Adrenal gland (tissue), 12 donors: ENCODE measurements around the gene NDUFA8. TPM values are rescaled to one million over a fixed set of nuclear protein-coding genes. Genes with fewer than 3 reads are reported as not detected.

Experiments
- DNase-seq, 7 donors: peaks; one replicate each; pipeline ENCODE4 v3.0.0-alpha.2; 2019 to 2020
- H3K27ac ChIP-seq, 5 donors: fragments of 200-600 bp; sonication (generic) in 4 of 5; 1 replicate in 3 of 5; 2 replicates in 2 of 5; pipeline versions ENCODE4 v1.5.1 to v1.8.0; 2016 to 2020; ENCODE audit warnings: mild to moderate bottlenecking in 1 of 5
- H3K27me3 ChIP-seq: fragments of 200-600 bp; 2 replicates; pipeline ENCODE4 v1.8.0; 2021
- H3K36me3 ChIP-seq, 2 donors: fragments of 200-600 bp; replicated peaks in 1 of 2; 1 replicate in 1 of 2; 2 replicates in 1 of 2; pipeline versions ENCODE4 v1.5.1 to v1.8.0; 2018 to 2022
- H3K4me1 ChIP-seq, 2 donors: fragments of 200-600 bp; replicated peaks in 1 of 2; 1 replicate in 1 of 2; 2 replicates in 1 of 2; pipeline versions ENCODE4 v1.5.1 to v1.8.0; 2018 to 2021
- H3K4me3 ChIP-seq, 4 donors: fragments of 200-600 bp; sonication (generic) in 3 of 4; one replicate each; pipeline ENCODE4 v1.5.1; 2016 to 2018
- H3K9me3 ChIP-seq, 3 donors: fragments of 200-600 bp; sonication (generic) in 1 of 3; replicated peaks in 1 of 3; 1 replicate in 2 of 3; 2 replicates in 1 of 3; pipeline versions ENCODE4 v1.5.1 to v1.8.0; 2016 to 2021
- POLR2A ChIP-seq, 2 donors: fragments of 450-650 bp; IDR thresholded peaks; one replicate each; pipeline ENCODE4 v1.6.1; 2017; ENCODE audit warnings: antibody characterized with exemption in 2 of 2, mild to moderate bottlenecking in 2 of 2, moderate library complexity in 1 of 2
- WGBS, 4 donors: extraction: QIAGEN DNeasy Blood & Tissue Kit in 2 of 4; methylation state at CpG; one replicate each; pipeline versions ENCODE4 v1.1.5 to v1.1.7; 2013 to 2017; 5-methylcytosine and 5-hydroxymethylcytosine counted together
- intact Hi-C, 2 donors: fragments of 100-400 bp; cut with DNase I; formaldehyde crosslinking; loops; one replicate each; pipeline versions ENCODE4 v1.14.1 to v1.15.0; 2022 to 2023
- microRNA-seq, 3 donors: library from miRNA; unstranded; fragments of <30 nt; microRNA quantifications; one replicate each; pipeline ENCODE4, GENCODE V29; 2017 to 2020
- polyA plus RNA-seq, 3 donors: library from polyadenylated mRNA; stranded (reverse); fragments of 200-250 nt in 2 of 3; fragments of 350-450 nt in 1 of 3; fragmentation: Illumina TruSeq in 1 of 3; extraction: RNeasy Lipid Tissue Mini Kit (QIAGEN cat#74804) in 1 of 3; gene quantifications; one replicate each; pipeline ENCODE4 v1.2.3, GENCODE V29; 2013 to 2014
- small RNA-seq, 2 donors: library from RNA; depleted of rRNA; stranded (forward); fragments of <200 nt; gene quantifications; one replicate each; pipeline ENCODE3, GENCODE V24; 2016
- total RNA-seq, 9 donors: library from RNA; depleted of rRNA in 4 of 9; stranded (reverse); fragments of >200 nt in 4 of 9; fragments of 120-200 nt in 1 of 9; fragmentation: NEBNext Ultra II Directional in 1 of 9; extraction: Animal tissue kit (Norgen Biotek cat#: 25700) in 1 of 9; gene quantifications; one replicate each; pipeline versions ENCODE4 v1.1.0 to v1.2.4, GENCODE V29; 2013 to 2023
- TF ChIP-seq, protein P1 (sequence below), 6 experiments: fragments of 450-650 bp in 4 of 6; fragments of 200-600 bp in 2 of 6; sonication (generic) in 1 of 6; IDR thresholded peaks; 1 replicate in 5 of 6; 2 replicates in 1 of 6; pipeline versions ENCODE4 v1.5.1 to v1.8.0; 2016 to 2021; ENCODE audit warnings: antibody characterized with exemption in 6 of 6, mild to moderate bottlenecking in 2 of 6, moderate library complexity in 1 of 6
- donor health status: healthy with polysubstance abuse.
- donor health status: Bipolar disorder and iron deficiency.
- donor health status: DM: yes; HTN: yes; CAD: no.
- donor health status: DM: no; HTN: no; CAD: no.
- donor health status: DM: no; HTN: no; CAD: no.
- donor health status: DM: yes; HTN: yes; CAD: no.

The NDUFA8 gene
- total and polyA plus RNA-seq, 12 donors: 34.5 to 182 (median 70.8) TPM

DNA sequence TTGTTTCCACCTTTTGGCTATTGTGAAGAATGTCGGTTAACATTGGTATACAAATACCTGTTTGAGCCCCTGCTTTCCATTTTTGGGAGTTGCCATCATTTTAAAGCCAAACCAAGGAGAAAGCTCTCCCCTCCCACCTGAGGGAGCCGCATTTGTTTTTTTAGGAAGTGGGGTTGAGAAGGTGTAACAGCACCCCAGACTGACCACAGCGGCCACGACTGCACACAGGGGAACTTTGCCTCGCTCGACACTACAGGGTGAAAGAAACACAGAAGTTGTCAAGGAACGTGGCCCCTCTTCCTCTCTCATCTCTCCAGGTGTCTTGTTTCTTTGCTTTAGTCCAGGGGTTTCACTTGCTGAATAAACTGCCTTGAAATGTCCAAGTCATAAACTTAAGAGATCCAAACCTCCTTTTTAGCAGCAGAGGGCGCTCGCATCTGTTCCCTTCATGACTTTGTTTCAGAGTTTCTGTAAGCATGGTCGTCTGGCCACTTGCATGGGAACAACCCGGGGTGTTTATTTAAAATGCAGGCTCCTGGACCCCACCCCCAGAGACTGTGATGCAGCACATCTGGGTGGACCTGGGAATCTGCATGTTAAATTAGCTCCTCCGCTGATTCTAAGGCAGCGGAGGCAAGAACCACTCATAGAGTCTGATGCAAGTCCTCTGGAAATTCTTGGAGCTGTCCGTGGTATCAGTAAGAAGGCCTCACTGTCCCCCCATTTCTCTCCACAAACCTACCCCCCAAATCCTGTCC is 64.4 kb downstream of the NDUFA8 start:
- Histone ChIP-seq H3K9me3 (no peaks in the 10 kb centered on the region), H3K36me3 (no peaks in the 10 kb centered on the region), H3K27me3 (no peaks in the 10 kb centered on the region), H3K4me1 (peaks cover 38 to 49% of the 10 kb centered on the region in 2 donors), H3K4me3 (no peak overlapping the region), H3K27ac (no peak overlapping the region)
- TF ChIP-seq, protein P1, sequence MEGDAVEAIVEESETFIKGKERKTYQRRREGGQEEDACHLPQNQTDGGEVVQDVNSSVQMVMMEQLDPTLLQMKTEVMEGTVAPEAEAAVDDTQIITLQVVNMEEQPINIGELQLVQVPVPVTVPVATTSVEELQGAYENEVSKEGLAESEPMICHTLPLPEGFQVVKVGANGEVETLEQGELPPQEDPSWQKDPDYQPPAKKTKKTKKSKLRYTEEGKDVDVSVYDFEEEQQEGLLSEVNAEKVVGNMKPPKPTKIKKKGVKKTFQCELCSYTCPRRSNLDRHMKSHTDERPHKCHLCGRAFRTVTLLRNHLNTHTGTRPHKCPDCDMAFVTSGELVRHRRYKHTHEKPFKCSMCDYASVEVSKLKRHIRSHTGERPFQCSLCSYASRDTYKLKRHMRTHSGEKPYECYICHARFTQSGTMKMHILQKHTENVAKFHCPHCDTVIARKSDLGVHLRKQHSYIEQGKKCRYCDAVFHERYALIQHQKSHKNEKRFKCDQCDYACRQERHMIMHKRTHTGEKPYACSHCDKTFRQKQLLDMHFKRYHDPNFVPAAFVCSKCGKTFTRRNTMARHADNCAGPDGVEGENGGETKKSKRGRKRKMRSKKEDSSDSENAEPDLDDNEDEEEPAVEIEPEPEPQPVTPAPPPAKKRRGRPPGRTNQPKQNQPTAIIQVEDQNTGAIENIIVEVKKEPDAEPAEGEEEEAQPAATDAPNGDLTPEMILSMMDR (IDR thresholded peaks at IDR 0.05): peak; percentile 36 to 61 (median 51)
- TF ChIP-seq POLR2A (IDR thresholded peaks at IDR 0.05): no peak
- intact Hi-C loops: no loop called here
- peak in 5 of 7 donors; percentile 58 to 84 (median 75) for DNase-seq
- 35 to 39% (median 37%) methylated on average over 14 of the region's 14 CpGs for WGBS, 4 donors

Small RNA genes within 50 kb of the gene (microRNA-seq; reads per million reads assigned to microRNA genes)
- gene MIR4478: 0 reads per million in 3 donors

Small RNA genes within 50 kb of the gene (small RNA-seq; reads per million reads assigned to genes)
- gene MIR4478: 0 reads per million in 2 donors

Other genes with a start within 250 kb of the NDUFA8 start
- gene TTLL11, start 66.5 kb downstream of the NDUFA8 start, total RNA-seq: 10 to 100 TPM in 8 of 9 donors, 1 to 10 TPM in 1; 5.2 to 30.9 (median 17.1) TPM
- gene TTLL11, start 66.5 kb downstream of the NDUFA8 start, polyA plus RNA-seq: 1 to 10 TPM; 4.8 to 9.3 (median 5.9) TPM
- 1 to 10 TPM in 1 of 9 donors, under 1 TPM in 2, not detected in 6; 0.78 to 1.7 (median 0.80) TPM for gene MORN5, start 129 bp upstream of the NDUFA8 start, total RNA-seq
- under 1 TPM in 1 of 3 donors, not detected in 2; 0.81 TPM for gene MORN5, start 129 bp upstream of the NDUFA8 start, polyA plus RNA-seq
- 1 to 10 TPM in 7 of 9 donors, under 1 TPM in 2; 0.17 to 3.6 (median 1.6) TPM for gene LHX6, start 69.2 kb upstream of the NDUFA8 start, total RNA-seq
- 1 to 10 TPM in 2 of 3 donors, under 1 TPM in 1; 0.46 to 1.7 (median 1.0) TPM for gene LHX6, start 69.2 kb upstream of the NDUFA8 start, polyA plus RNA-seq
- gene RBM18, start 105.1 kb upstream of the NDUFA8 start, total RNA-seq: 10 to 100 TPM in 7 of 9 donors, 1 to 10 TPM in 2; 7.5 to 31.5 (median 18.5) TPM
- gene RBM18, start 105.1 kb upstream of the NDUFA8 start, polyA plus RNA-seq: 10 to 100 TPM in 1 of 3 donors, 1 to 10 TPM in 2; 3.4 to 39.1 (median 5.5) TPM
- gene MRRF, start 105.1 kb upstream of the NDUFA8 start, total RNA-seq: 10 to 100 TPM; 24.9 to 55.4 (median 34.6) TPM
- gene MRRF, start 105.1 kb upstream of the NDUFA8 start, polyA plus RNA-seq: 10 to 100 TPM; 34.5 to 66.3 (median 49.3) TPM
- 1 to 10 TPM in 8 of 9 donors, under 1 TPM in 1; 0.78 to 6.6 (median 5.6) TPM for gene PTGS1, start 211.2 kb upstream of the NDUFA8 start, total RNA-seq
- 1 to 10 TPM; 1.3 to 1.7 (median 1.6) TPM for gene PTGS1, start 211.2 kb upstream of the NDUFA8 start, polyA plus RNA-seq